ENCODE data around the gene E2F4.

E2F4 gene

GRCh38 chr16:67157106-67157748 lies 34.7 kb upstream of the E2F4 start:
- no peak for DNase-seq (ENCODE audit: low read depth in 2 of 2, low spot score in 1 of 2)

GRCh38 chr16:67157892-67158635 lies 33.9 kb upstream of the E2F4 start:
- no peak for DNase-seq (ENCODE audit: low read depth in 2 of 2, low spot score in 1 of 2)

GRCh38 chr16:67158637-67159600 lies 33.0 kb upstream of the E2F4 start:
- DNase-seq (ENCODE audit: low read depth in 2 of 2, low spot score in 1 of 2) = peak in 1 of 2 donors; percentile 64

- DNase-seq (ENCODE audit: low read depth in 2 of 2, low spot score in 1 of 2) = no peak
Observed at GRCh38 chr16:67161595-67162058, 30.3 kb upstream of the E2F4 start.

GRCh38 chr16:67162506-67163163 lies 29.3 kb upstream of the E2F4 start:
- no peak for DNase-seq (ENCODE audit: low read depth in 2 of 2, low spot score in 1 of 2)

- no peak for DNase-seq (ENCODE audit: low read depth in 2 of 2, low spot score in 1 of 2)
Observed at GRCh38 chr16:67163164-67163998, 28.6 kb upstream of the E2F4 start.

GRCh38 chr16:67163999-67164558 lies 27.9 kb upstream of the E2F4 start:
- DNase-seq (ENCODE audit: low read depth in 2 of 2, low spot score in 1 of 2) = no peak

GRCh38 chr16:67164599-67165061 lies 27.3 kb upstream of the E2F4 start, which contains the start of gene HSF4:
TSS of gene HSF4 (plus strand) at chr16:67164745. CDS start at chr16:67164812, 67 bp downstream.
- no peak for DNase-seq (ENCODE audit: low read depth in 2 of 2, low spot score in 1 of 2)

- DNase-seq (ENCODE audit: low read depth in 2 of 2, low spot score in 1 of 2) = no peak
Observed at GRCh38 chr16:67165121-67166078, 26.6 kb upstream of the E2F4 start.

GRCh38 chr16:67166110-67166547 lies 25.8 kb upstream of the E2F4 start:
- no peak for DNase-seq (ENCODE audit: low read depth in 2 of 2, low spot score in 1 of 2)

- DNase-seq (ENCODE audit: low read depth in 2 of 2, low spot score in 1 of 2) = no peak
Observed at GRCh38 chr16:67166598-67167168, 25.3 kb upstream of the E2F4 start.

GRCh38 chr16:67167588-67167987 lies 24.4 kb upstream of the E2F4 start:
- DNase-seq (ENCODE audit: low read depth in 2 of 2, low spot score in 1 of 2) = no peak

GRCh38 chr16:67169011-67169451 lies 22.9 kb upstream of the E2F4 start:
- DNase-seq (ENCODE audit: low read depth in 2 of 2, low spot score in 1 of 2) = no peak

- no peak for DNase-seq (ENCODE audit: low read depth in 2 of 2, low spot score in 1 of 2)
Observed at GRCh38 chr16:67169642-67170167, 22.2 kb upstream of the E2F4 start.

- DNase-seq (ENCODE audit: low read depth in 2 of 2, low spot score in 1 of 2) = no peak
Observed at GRCh38 chr16:67170168-67170948, 21.6 kb upstream of the E2F4 start, which contains the start of gene NOL3. TSS of gene NOL3 (plus strand) at chr16:67170538.

- DNase-seq (ENCODE audit: low read depth in 2 of 2, low spot score in 1 of 2) = no peak
Observed at GRCh38 chr16:67170949-67171649, 20.9 kb upstream of the E2F4 start.
